Common myeloid progenitor, CD34-positive (primary cell): ENCODE data around the gene HEXB. TPM values are rescaled to one million over a fixed set of nuclear protein-coding genes. Genes with fewer than 3 reads are reported as not detected.

Source experiments
- CTCF ChIA-PET: fragments of 350-600 bp; sonication (Branson Sonifier 250); formaldehyde crosslinking; loops from one replicate; lab custom pipeline; 2021; ENCODE audit warnings: antibody characterized with exemption; lab: Charles Lee
- POLR2A ChIA-PET: fragments of 350-600 bp; sonication (Branson Sonifier 250); formaldehyde crosslinking; loops from one replicate; lab custom pipeline; 2021; ENCODE audit warnings: antibody characterized with exemption; lab: Charles Lee
- DNase-seq, 3 donors: peaks; one replicate each; pipeline versions ENCODE4 v3.0.0 to v3.0.0-alpha.2; 2013
- H3K27ac ChIP-seq, 2 experiments: 1 replicate in 1 of 2; 2 replicates in 1 of 2; pipeline ENCODE4 v1.7.0; 2013; ENCODE audit warnings: inconsistent platforms in 2 of 2, low read length in 2 of 2, mild to moderate bottlenecking in 2 of 2, low read depth in 1 of 2, moderate library complexity in 1 of 2; ENCODE audit not compliant: severe bottlenecking in 2 of 2, insufficient read depth in 1 of 2, poor library complexity in 1 of 2
- H3K27me3 ChIP-seq, 5 experiments: replicated peaks in 2 of 5; 1 replicate in 3 of 5; 2 replicates in 2 of 5; pipeline versions ENCODE4 v1.6.1 to v1.7.0; 2013; ENCODE audit warnings: low read length in 4 of 5, mild to moderate bottlenecking in 2 of 5, moderate library complexity in 2 of 5, inconsistent platforms in 1 of 5; ENCODE audit not compliant: insufficient read depth in 5 of 5, control insufficient read depth in 4 of 5
- H3K36me3 ChIP-seq, 4 experiments: 1 replicate in 2 of 4; 2 replicates in 2 of 4; pipeline versions ENCODE4 v1.6.1 to v1.7.0; 2013; ENCODE audit warnings: low read length in 3 of 4, control low read depth in 1 of 4, mild to moderate bottlenecking in 1 of 4; ENCODE audit not compliant: control insufficient read depth in 4 of 4, insufficient read depth in 4 of 4
- H3K4me1 ChIP-seq, 4 experiments: 1 replicate in 3 of 4; 2 replicates in 1 of 4; pipeline versions ENCODE4 v1.6.1 to v1.7.1; 2013; ENCODE audit warnings: low read length in 3 of 4, mild to moderate bottlenecking in 3 of 4, control low read depth in 1 of 4, inconsistent platforms in 1 of 4, moderate library complexity in 1 of 4; ENCODE audit not compliant: control insufficient read depth in 4 of 4, insufficient read depth in 4 of 4; ENCODE audit errors: control extremely low read depth in 1 of 4
- H3K4me3 ChIP-seq, 7 experiments: 1 replicate in 4 of 7; 2 replicates in 3 of 7; pipeline versions ENCODE4 v1.5.1 to v1.7.0; 2013; ENCODE audit warnings: mild to moderate bottlenecking in 7 of 7, low read length in 6 of 7, moderate library complexity in 6 of 7, inconsistent platforms in 2 of 7, low read depth in 2 of 7, control low read depth in 1 of 7; ENCODE audit not compliant: insufficient read depth in 4 of 7, control insufficient read depth in 1 of 7; ENCODE audit errors: extremely low read depth in 1 of 7
- H3K9me3 ChIP-seq, 5 experiments: 1 replicate in 4 of 5; 2 replicates in 1 of 5; pipeline versions ENCODE4 v1.6.1 to v1.7.1; 2013; ENCODE audit warnings: low read length in 4 of 5, mild to moderate bottlenecking in 2 of 5, inconsistent platforms in 1 of 5, low read depth in 1 of 5, moderate library complexity in 1 of 5; ENCODE audit not compliant: control insufficient read depth in 4 of 5, insufficient read depth in 2 of 5; ENCODE audit errors: control extremely low read depth in 1 of 5
- WGBS: methylation state at CpG from one replicate; pipeline ENCODE4 v1.1.5; 2013; ENCODE audit not compliant: insufficient coverage; 5-methylcytosine and 5-hydroxymethylcytosine counted together
- polyA plus RNA-seq: library from polyadenylated mRNA; unstranded; fragments of 120-200 nt; gene quantifications from one replicate; pipeline ENCODE4 v1.2.1, GENCODE V29; 2013

The HEXB gene
- 88.0 TPM for polyA plus RNA-seq

- WGBS = 5% methylated on average over 54 of the region's 78 CpGs
- peak; percentile 87 to 93 (median 89) for DNase-seq
- peaks cover 2 to 16% (median 4%) of the 10 kb centered on the region in 4 experiments for H3K36me3 ChIP-seq
- peaks cover 0 to 20% (median 19%) of the 10 kb centered on the region in 4 experiments for H3K4me1 ChIP-seq
- no peaks in the 10 kb centered on the region for H3K9me3 ChIP-seq
- ChIA-PET POLR2A (no interaction called here), CTCF (interaction anchor here (1.1 to 2.1 kb wide), 3 partner anchors 12 to 36 kb away, joined by 3 to 9 read pairs (median 6); no protein-coding TSS in a partner anchor)
- no peaks in the 10 kb centered on the region for H3K27me3 ChIP-seq
- H3K4me3 ChIP-seq = peak within 1 kb of the TSS; percentile 56 to 95 (median 92)
- peak within 1 kb of the TSS; percentile 33 to 83 for H3K27ac ChIP-seq
Observed at GRCh38 chr5:74684900-74685851, at the start of gene HEXB. HEXB (plus strand) TSS chr5:74685233; CDS start chr5:74685261, 28 bp downstream.

GRCh38 chr5:74636149-74636548 is 48.9 kb upstream of the HEXB start:
- 100% methylated on average over 8 of the region's 12 CpGs for WGBS
- Histone ChIP-seq H3K4me3 (no peak overlapping the region), H3K4me1 (peaks cover 11 to 45% (median 32%) of the 10 kb centered on the region in 4 experiments), H3K27ac (no peak overlapping the region), H3K9me3 (no peaks in the 10 kb centered on the region), H3K36me3 (peaks cover 3 to 18% (median 5%) of the 10 kb centered on the region in 4 experiments), H3K27me3 (no peaks in the 10 kb centered on the region)
- ChIA-PET CTCF (interaction anchor here (1.3 kb wide), 1 partner anchor 13 kb away, joined by 3 read pairs; no protein-coding TSS in a partner anchor), POLR2A (no interaction called here)
- no peak for DNase-seq

- no peak overlapping the region for H3K27ac ChIP-seq
- ChIA-PET POLR2A (no interaction called here), CTCF (interaction anchor here (1.0 to 1.3 kb wide), 2 partner anchors 13 to 244 kb away, joined by 3 to 4 read pairs; no protein-coding TSS in a partner anchor)
- DNase-seq = no peak
- H3K4me1 ChIP-seq = peaks cover 10 to 45% (median 33%) of the 10 kb centered on the region in 4 experiments
- H3K9me3 ChIP-seq = no peaks in the 10 kb centered on the region
- 100% methylated on average over 3 of the region's 4 CpGs for WGBS
- H3K4me3 ChIP-seq = no peak overlapping the region
- H3K36me3 ChIP-seq = peaks cover 3 to 18% (median 5%) of the 10 kb centered on the region in 4 experiments
- H3K27me3 ChIP-seq = no peaks in the 10 kb centered on the region
Observed at GRCh38 chr5:74636552-74636951, 48.5 kb upstream of the HEXB start.

- CTCF ChIA-PET = interaction anchor here (3.5 kb wide), 1 partner anchor 26 kb away, joined by 10 read pairs; no protein-coding TSS in a partner anchor
- H3K27me3 ChIP-seq = no peaks in the 10 kb centered on the region
- DNase-seq = no peak
- H3K4me1 ChIP-seq = peaks cover 11 to 46% (median 27%) of the 10 kb centered on the region in 4 experiments
- H3K27ac ChIP-seq = no peak overlapping the region
- H3K9me3 ChIP-seq = no peaks in the 10 kb centered on the region
- no CpG with 5 or more reads among the region's 1 CpG for WGBS
- peak overlapping the region in 2 of 7 experiments; percentile 76 to 80 for H3K4me3 ChIP-seq
- peaks cover 3 to 16% (median 5%) of the 10 kb centered on the region in 4 experiments for H3K36me3 ChIP-seq
- POLR2A ChIA-PET = no interaction called here
Observed at GRCh38 chr5:74638544-74638969, 46.5 kb upstream of the HEXB start.

- CTCF ChIA-PET = interaction anchor here (1.0 to 6.3 kb wide), 11 partner anchors 8 to 1048 kb away, joined by 3 to 51 read pairs (median 5); no protein-coding TSS in a partner anchor
- H3K9me3 ChIP-seq = no peaks in the 10 kb centered on the region
- WGBS = 18% methylated on average over 9 of the region's 10 CpGs
- H3K27ac ChIP-seq = no peak overlapping the region
- peak overlapping the region; percentile 37 to 84 (median 80) for H3K4me3 ChIP-seq
- peak in 2 of 3 donors; percentile 20 to 36 for DNase-seq
- H3K27me3 ChIP-seq = no peaks in the 10 kb centered on the region
- POLR2A ChIA-PET = interaction anchor here (1.9 to 2.9 kb wide), 2 partner anchors 224 to 230 kb away, joined by 7 to 12 read pairs; no protein-coding TSS in a partner anchor
- H3K36me3 ChIP-seq = peaks cover 3 to 13% (median 5%) of the 10 kb centered on the region in 4 experiments
- peaks cover 11 to 46% (median 27%) of the 10 kb centered on the region in 4 experiments for H3K4me1 ChIP-seq
Observed at GRCh38 chr5:74638970-74639806, 45.8 kb upstream of the HEXB start.

GRCh38 chr5:74639807-74640449 is 45.1 kb upstream of the HEXB start:
- Histone ChIP-seq H3K4me1 (peaks cover 11 to 46% (median 27%) of the 10 kb centered on the region in 4 experiments), H3K4me3 (peak overlapping the region; percentile 37 to 84 (median 80)), H3K36me3 (peaks cover under 1 to 7% (median 3%) of the 10 kb centered on the region in 4 experiments), H3K27ac (no peak overlapping the region), H3K9me3 (no peaks in the 10 kb centered on the region), H3K27me3 (no peaks in the 10 kb centered on the region)
- CTCF ChIA-PET = interaction anchor here (0.6 to 6.3 kb wide), 17 partner anchors 9 to 1049 kb away, joined by 3 to 51 read pairs (median 5); no protein-coding TSS in a partner anchor
- peak; percentile 43 to 76 (median 63) for DNase-seq
- WGBS = under 1% methylated on average over 50 of the region's 57 CpGs
- POLR2A ChIA-PET = interaction anchor here (0.6 to 2.9 kb wide), 6 partner anchors 58 to 248 kb away, joined by 3 to 12 read pairs (median 4); no protein-coding TSS in a partner anchor
